ENCODE measurements around the gene SLC9A3. TPM values are rescaled to one million over a fixed set of nuclear protein-coding genes. Genes with fewer than 3 reads are reported as not detected.

SLC9A3 gene
- total RNA-seq, 2 experiments from 2014 or later = 1.7 to 1.8 TPM

DNA sequence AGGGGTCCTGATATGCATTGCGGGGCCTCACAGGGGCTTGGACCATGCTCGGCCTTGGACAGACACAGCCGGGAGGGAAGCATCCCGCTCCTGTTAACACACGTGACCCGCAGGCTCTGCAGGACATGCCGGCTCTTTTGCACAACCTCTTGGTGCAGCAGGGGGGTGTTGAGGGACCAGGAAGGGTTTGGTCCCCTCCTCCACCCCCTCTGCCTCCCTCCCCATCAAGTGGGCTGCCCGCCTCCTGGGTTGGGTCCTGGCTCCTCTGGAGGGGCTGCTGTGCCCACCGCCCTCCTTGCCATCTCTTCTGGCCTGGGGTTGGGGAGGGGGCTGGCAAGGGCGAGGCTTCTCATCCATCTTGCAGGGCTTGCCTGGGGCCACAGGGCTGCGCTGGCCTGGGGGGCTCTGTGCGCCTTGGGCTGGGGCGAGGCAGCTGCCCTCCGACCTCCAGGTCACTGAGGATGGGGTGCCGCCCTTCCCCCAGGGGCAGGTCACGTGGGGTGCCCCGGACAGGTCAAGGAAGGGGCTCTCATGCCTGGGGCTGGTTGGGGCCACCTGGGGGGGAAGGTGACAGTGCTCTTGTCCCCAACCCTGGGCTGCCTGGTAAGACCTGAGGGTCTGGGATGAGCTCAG lies 16.8 kb upstream of the SLC9A3 start:
- Mint-ChIP-seq H3K9me3 (no peaks in the 10 kb centered on the region), H3K36me3 (no peaks in the 10 kb centered on the region), H3K27ac (no peak overlapping the region), H3K4me1 (ENCODE audit: low read depth) (peaks cover 15% of the 10 kb centered on the region), H3K4me3 (no peak overlapping the region), H3K27me3 (peaks cover 2% of the 10 kb centered on the region)
- DNase-seq = no peak
- intact Hi-C loops (cut with micrococcal nuclease) = no loop called here
- POLR2A ChIA-PET = interaction anchor here (0.6 kb wide), 1 partner anchor 11 kb away, joined by 3 read pairs; no protein-coding TSS in a partner anchor
- CTCF ChIA-PET = no interaction called here

DNA sequence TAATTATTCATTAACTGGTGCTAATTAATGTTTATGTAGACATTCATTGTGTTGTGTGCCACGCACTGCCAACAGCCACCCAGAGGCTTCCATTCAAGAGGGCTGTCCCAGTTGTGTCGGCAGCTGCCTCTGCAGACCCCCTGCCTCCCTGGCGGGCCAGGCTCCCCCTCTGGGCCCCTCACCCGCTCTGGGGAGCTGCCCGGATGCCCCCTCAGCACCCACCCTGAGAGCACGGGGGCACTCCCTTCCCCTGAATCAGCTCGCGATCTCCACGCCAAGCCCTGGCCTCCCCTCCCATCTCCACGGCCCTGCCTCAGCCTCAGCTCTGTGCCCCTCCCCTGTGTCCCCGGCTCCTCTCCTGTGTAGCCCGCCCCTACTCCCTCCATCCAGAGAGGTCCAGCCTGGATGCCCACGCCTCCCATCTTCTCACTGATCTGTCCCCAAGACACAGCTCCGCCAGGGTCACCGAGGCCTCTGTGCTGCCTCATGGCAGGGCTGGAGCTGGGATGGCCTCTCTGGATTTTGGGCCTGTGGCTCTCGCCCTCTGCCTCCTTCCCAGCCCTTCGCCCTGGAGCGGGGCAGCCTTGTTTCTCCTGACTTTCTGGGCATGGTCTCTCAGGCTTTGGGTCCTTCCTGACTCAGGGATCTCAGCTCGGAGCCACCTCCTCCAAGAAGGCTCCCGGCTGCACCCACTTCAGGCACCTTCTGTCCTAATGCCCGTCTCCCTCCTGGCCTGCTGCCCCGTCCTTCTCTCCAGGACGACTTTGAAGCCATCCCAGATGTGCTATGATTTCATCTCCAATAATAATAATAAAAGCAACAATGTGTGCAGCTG lies 16.0 kb upstream of the SLC9A3 start:
- Mint-ChIP-seq H3K9me3 (no peaks in the 10 kb centered on the region), H3K4me3 (no peak overlapping the region), H3K4me1 (ENCODE audit: low read depth) (peaks cover 15% of the 10 kb centered on the region), H3K27me3 (peaks cover 2% of the 10 kb centered on the region), H3K36me3 (no peaks in the 10 kb centered on the region), H3K27ac (no peak overlapping the region)
- POLR2A ChIA-PET = no interaction called here
- DNase-seq = no peak
- intact Hi-C loops (cut with micrococcal nuclease) = no loop called here
- CTCF ChIA-PET = no interaction called here

DNA sequence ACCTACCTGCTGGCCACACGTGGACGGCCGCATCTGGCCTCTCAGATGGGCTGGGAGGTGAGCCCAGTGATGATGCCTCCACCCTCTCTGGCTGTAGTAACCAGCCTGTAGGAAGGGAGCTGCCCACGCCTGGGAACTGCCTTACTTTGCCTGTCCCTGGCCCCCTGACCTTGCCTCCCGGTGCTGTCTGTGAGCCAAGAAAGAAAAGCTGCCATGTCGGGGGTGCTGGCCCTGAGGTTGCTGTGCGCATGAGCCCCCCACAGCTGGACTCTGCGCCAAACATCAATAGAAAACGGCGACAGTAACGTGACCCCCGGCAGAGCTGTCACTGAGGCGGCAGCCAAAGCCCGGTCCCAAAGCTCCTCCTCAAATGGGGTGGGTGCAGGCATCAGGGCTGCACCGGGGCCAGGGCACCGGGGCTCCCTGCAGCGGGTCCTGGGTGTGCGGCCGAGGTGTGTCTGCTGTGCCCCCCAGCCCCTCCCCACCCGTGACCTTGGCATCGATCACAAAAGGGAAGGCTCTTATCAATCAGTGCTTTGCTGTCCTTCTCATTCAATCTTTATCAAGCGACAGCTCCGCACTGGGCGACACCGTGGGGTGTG lies 15.3 kb upstream of the SLC9A3 start:
- Mint-ChIP-seq H3K9me3 (no peaks in the 10 kb centered on the region), H3K4me1 (ENCODE audit: low read depth) (peaks cover 12% of the 10 kb centered on the region), H3K36me3 (no peaks in the 10 kb centered on the region), H3K4me3 (no peak overlapping the region), H3K27ac (no peak overlapping the region), H3K27me3 (peaks cover 2% of the 10 kb centered on the region)
- no peak for DNase-seq
- POLR2A ChIA-PET = no interaction called here
- intact Hi-C loops (cut with micrococcal nuclease) = no loop called here
- CTCF ChIA-PET = no interaction called here

DNA sequence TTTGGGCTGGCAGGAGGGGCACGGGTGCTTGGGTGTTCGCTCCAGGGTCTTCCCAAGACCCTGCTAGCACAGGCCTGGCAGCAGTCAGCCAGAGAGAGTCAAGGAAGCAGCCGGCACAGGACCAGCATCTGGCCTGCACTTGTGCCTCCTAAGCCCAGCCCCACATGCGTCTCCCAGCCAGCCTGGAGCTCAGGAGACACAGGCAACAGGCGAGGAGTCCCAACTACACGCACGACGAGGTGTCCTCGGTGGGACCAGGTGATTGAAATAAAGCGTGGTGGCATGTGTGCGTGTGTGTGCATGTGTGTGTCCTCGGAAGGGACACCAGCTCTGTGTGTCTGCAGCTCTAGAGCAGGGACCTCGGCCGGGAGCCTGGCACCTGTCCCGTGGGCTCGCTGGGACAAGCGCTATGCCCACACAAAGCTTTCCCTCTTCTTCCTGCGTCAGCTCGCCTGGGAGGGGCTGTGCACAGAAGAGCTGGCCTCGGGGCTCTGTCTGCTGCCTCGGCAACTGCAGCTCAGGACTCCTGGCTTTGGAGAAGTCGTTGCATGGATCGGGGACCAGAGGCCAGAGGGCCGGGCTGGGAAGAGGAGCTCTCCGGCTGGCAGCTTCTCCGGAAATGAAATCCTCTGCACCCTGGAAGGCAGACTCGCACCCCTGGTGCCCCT lies 14.7 kb upstream of the SLC9A3 start:
- no peaks in the 10 kb centered on the region for H3K9me3 Mint-ChIP-seq
- intact Hi-C loops (cut with micrococcal nuclease) = no loop called here
- no peak for DNase-seq
- no peaks in the 10 kb centered on the region for H3K36me3 Mint-ChIP-seq
- CTCF ChIA-PET = no interaction called here
- POLR2A ChIA-PET = no interaction called here
- no peak overlapping the region for H3K4me3 Mint-ChIP-seq
- H3K27me3 Mint-ChIP-seq = peaks cover 2% of the 10 kb centered on the region
- H3K27ac Mint-ChIP-seq = no peak overlapping the region
- peaks cover 8% of the 10 kb centered on the region for H3K4me1 Mint-ChIP-seq (ENCODE audit: low read depth)

DNA sequence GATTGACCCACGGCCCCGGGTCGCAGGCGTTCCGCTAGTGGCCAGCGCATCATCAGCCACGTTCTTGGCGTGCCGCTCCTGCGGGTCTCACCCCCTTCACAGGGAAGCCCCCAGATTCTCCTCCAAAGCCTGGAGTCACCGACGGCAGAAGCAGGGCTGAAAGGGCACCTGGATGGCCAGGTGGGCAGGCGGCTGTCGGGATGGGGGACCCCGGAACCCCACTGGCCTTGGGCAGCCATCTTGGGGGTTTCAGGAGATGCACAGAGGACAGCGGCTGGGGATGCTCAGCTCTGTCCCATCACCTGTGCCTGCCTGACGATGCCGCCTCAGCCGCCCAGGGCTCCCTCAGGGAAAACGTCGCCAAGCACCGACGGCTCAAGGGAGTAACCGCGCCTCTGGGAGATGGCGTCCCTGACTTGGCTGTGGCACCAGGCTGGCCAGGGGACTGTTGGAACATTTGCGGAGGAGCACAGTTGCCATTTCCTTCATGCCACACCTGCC lies 14.1 kb upstream of the SLC9A3 start:
- no peak for DNase-seq
- H3K4me3 Mint-ChIP-seq = no peak overlapping the region
- ChIA-PET CTCF (no interaction called here), POLR2A (no interaction called here)
- H3K27ac Mint-ChIP-seq = no peak overlapping the region
- peaks cover 3% of the 10 kb centered on the region for H3K4me1 Mint-ChIP-seq (ENCODE audit: low read depth)
- H3K9me3 Mint-ChIP-seq = no peaks in the 10 kb centered on the region
- H3K36me3 Mint-ChIP-seq = no peaks in the 10 kb centered on the region
- intact Hi-C loops (cut with micrococcal nuclease) = no loop called here
- peaks cover 2% of the 10 kb centered on the region for H3K27me3 Mint-ChIP-seq

DNA sequence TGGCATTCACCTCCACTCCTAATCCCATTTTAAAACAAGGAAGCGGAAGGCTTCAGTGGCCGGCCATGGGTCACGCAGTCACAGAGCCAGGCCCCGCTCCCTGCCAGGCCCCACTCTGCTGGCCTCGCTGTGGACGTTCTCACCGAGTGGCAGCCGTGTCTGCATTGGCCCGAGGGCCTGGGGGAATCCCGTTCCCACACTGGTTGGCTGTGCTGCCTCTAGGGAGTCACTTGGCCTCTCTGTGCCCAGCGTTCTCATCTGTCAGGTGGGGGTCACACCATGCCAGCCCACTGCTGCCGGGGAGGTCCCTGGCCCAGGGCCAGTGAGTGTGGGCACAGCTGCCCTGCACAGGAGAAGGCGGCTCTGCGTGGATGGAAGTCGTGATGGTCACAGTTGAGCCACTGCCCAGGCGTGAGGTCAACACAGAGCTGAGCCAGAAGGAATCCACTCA lies 13.4 kb upstream of the SLC9A3 start:
- Mint-ChIP-seq H3K9me3 (no peaks in the 10 kb centered on the region), H3K4me3 (no peak overlapping the region), H3K27ac (no peak overlapping the region), H3K27me3 (peaks cover 5% of the 10 kb centered on the region), H3K36me3 (no peaks in the 10 kb centered on the region), H3K4me1 (ENCODE audit: low read depth) (no peaks in the 10 kb centered on the region)
- DNase-seq = no peak
- ChIA-PET CTCF (no interaction called here), POLR2A (no interaction called here)
- intact Hi-C loops (cut with micrococcal nuclease) = no loop called here

DNA sequence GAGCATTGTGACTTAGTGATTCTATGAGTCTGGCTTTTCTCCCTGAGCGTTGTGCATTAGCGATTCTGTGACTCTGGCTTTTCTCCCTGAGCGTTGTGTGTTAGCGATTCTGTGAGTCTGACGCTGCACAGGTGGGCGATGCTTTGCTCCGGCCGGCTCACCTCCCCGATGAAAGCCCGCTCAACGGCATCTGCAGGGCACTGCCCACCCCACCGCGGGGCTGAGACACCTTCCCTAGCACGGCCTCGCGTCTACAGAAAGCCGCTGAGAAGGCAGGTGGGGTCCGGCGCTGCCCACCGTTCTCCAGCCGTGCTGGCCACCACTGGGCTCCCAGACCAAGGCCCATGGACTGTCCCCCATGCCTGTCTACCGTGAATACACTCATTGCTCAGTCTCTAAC lies 12.8 kb upstream of the SLC9A3 start:
- Mint-ChIP-seq H3K36me3 (no peaks in the 10 kb centered on the region), H3K4me3 (no peak overlapping the region), H3K27me3 (peaks cover 5% of the 10 kb centered on the region), H3K27ac (no peak overlapping the region), H3K4me1 (ENCODE audit: low read depth) (no peaks in the 10 kb centered on the region), H3K9me3 (no peaks in the 10 kb centered on the region)
- no peak for DNase-seq
- ChIA-PET CTCF (no interaction called here), POLR2A (no interaction called here)
- intact Hi-C loops (cut with micrococcal nuclease) = no loop called here

DNA sequence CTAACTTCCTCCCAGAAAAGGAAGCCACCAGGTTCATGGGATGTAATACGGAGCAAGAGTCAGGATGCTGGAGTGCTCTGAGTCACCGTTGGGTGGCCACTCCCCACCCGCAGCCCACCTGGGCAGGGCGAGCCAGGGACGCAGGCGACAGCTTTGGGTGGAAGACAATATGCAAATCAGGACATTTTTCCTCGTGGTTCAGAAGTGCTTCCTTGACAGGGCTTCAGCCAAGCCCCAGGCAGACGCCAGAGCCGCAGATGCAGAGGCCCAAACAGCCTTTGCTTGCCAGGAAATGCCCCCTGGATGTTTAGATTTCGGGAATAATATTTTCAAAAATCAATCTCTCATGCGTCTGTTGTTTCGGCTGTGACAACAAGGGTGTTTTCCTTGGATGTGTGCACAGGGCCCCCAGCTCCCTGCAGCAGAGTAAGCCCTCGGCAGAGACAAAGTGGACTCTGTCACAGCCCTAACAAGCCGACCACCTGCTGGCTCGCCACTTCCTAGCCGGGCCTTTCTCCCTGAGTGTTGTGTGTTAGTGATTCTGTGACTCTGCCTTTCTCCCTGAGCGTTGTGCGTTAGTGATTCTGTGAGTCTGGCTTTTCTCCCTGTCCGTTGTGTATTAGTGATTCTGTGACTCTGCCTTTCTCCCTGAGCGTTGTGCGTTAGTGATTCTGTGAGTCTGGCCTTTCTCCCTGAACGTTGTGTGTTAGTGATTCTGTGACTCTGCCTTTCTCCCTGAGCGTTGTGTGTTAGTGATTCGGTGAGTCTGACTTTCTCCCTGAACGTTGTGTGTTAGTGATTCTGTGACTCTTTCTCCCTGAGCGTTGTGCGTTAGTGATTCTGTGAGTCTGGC lies 11.8 kb upstream of the SLC9A3 start:
- peaks cover 13% of the 10 kb centered on the region for H3K27me3 Mint-ChIP-seq
- no peak overlapping the region for H3K4me3 Mint-ChIP-seq
- no peaks in the 10 kb centered on the region for H3K36me3 Mint-ChIP-seq
- ChIA-PET CTCF (no interaction called here), POLR2A (no interaction called here)
- H3K27ac Mint-ChIP-seq = no peak overlapping the region
- no peaks in the 10 kb centered on the region for H3K4me1 Mint-ChIP-seq (ENCODE audit: low read depth)
- no peaks in the 10 kb centered on the region for H3K9me3 Mint-ChIP-seq
- intact Hi-C loops (cut with micrococcal nuclease) = no loop called here
- DNase-seq = no peak

DNA sequence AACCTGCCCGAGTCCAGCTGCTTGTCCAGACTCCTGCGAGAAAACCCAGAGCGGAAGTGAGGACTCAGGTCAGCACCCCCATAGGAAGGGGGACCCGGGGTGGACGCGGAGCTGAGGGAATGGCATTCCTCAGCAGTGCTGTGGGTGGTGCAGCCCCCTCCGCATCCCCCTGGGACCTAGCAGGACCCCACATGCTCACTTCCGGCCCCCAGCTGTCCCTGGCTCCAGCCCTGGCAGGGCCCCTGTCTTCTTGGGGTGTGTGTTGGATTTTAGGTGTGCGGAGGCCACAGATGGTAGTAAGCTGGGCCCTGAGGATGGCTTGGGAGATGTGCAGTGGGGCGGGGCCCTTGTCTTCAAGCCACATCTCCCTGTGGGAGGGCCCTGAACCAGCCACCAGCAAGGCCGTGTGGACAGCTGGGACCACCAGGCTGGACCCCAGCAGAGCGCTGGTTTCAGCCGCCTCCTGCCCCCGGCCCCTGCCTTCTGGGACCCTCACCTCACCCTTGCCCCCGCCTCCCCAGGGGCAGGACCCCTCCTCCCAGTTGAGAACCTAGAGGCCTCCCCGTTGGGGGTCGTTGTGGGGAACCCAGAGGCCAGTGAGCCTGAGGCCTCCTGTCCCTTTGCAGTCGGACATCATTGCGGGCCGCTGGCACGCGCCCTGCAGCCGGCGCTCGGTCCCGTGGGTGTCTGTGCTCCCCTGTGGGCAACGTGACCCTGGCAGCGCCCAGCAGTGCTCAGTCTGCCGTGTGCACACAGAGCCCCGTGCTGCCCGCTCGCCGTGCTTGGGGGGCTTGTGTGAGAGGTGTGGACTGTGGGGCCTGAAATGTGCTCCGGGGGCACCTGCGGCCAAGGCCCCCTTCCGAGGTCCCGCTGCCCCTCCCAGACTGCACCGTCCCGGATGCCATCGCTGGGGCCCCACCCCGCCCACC lies 10.8 kb upstream of the SLC9A3 start:
- Mint-ChIP-seq H3K36me3 (no peaks in the 10 kb centered on the region), H3K9me3 (no peaks in the 10 kb centered on the region), H3K27ac (no peak overlapping the region), H3K4me1 (ENCODE audit: low read depth) (peaks cover 2% of the 10 kb centered on the region), H3K27me3 (peaks cover 22% of the 10 kb centered on the region), H3K4me3 (no peak overlapping the region)
- POLR2A ChIA-PET = no interaction called here
- CTCF ChIA-PET = no interaction called here
- no peak for DNase-seq
- intact Hi-C loops (cut with micrococcal nuclease) = no loop called here

DNA sequence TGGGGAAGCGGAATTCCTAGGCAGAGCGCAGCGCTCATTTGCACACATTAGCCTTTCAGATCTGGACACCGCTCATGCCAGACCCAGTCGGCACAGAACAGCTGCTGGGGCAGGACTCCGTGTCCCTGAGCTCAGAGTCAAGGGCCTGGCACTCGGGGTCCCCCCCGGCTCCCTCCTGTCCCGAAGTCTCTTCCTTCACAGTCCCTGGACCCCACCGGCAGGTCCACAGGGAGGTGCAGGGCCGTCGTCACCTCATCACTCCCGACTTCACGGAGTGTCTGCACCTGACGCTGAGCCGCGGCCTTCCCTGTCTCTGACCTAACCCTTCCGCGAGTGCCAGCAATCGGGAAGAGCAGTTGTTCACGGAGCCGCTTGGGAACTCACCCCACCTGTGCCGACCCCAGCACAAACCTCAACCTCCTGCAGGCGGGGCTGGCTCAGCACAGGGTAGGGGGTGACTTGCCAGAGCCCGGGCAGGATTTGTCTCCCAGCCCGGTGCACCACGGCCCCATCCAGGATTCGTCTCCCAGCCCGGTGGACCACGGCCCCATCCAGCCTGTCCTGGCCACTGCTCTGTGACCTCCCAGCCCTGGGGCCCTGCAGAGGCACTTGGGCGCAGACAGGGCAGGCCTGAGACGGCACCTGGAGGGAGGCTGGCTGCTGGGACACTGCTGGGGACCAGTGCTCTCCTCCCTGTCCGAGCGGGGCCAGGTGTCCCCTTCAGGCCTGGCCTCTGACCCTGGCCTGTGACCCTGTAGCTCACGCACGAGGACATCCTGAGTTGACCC lies 9.9 kb upstream of the SLC9A3 start:
- H3K4me3 Mint-ChIP-seq = no peak overlapping the region
- peaks cover 8% of the 10 kb centered on the region for H3K4me1 Mint-ChIP-seq (ENCODE audit: low read depth)
- no peaks in the 10 kb centered on the region for H3K36me3 Mint-ChIP-seq
- POLR2A ChIA-PET = no interaction called here
- no peak overlapping the region for H3K27ac Mint-ChIP-seq
- no peaks in the 10 kb centered on the region for H3K9me3 Mint-ChIP-seq
- intact Hi-C loops (cut with micrococcal nuclease) = no loop called here
- CTCF ChIA-PET = no interaction called here
- H3K27me3 Mint-ChIP-seq = peaks cover 29% of the 10 kb centered on the region
- no peak for DNase-seq
